ENCODE results near the gene FLYWCH2.
"Not testable (repeated sequence)": the region's sequence is repeated elsewhere in the genome, so short reads cannot be mapped to it uniquely, and the experiment has no call there.

The FLYWCH2 gene

DNA sequence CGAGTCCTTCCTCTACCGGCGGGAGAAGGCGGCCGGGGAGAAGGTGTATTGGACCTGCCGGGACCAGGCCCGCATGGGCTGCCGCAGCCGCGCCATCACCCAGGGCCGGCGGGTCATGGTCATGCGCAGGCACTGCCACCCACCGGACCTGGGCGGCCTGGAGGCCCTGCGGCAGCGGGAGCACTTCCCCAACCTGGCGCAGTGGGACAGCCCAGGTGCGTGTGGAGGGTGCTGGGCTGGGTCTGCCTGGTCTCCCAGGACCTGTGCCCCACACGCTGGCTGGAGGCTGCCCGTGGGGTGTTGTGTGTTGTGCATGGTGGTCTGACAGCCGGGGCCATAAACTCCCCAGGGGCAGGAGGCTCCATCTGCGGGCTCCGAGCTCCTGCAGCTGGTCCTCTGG lies 54.2 kb downstream of the FLYWCH2 start:
- no peak overlapping the region for H3K4me3 ChIP-seq (ENCODE audit: low read depth, low read length)

DNA sequence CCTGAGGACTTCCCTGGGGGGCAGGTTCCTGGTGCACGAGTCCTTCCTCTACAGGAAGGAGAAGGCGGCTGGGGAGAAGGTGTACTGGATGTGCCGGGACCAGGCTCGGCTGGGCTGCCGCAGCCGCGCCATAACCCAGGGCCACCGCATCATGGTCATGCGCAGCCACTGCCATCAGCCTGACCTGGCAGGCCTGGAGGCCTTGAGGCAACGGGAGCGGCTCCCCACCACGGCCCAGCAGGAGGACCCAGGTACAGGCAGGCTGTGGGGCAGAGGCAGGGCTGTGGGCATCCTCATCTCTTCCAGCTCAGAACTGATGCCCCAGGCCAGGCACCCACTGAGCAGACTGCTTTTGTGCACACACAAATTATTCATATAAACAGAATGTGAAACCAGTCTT lies 55.2 kb downstream of the FLYWCH2 start:
- H3K4me3 ChIP-seq (ENCODE audit: low read depth, low read length), result no peak overlapping the region

DNA sequence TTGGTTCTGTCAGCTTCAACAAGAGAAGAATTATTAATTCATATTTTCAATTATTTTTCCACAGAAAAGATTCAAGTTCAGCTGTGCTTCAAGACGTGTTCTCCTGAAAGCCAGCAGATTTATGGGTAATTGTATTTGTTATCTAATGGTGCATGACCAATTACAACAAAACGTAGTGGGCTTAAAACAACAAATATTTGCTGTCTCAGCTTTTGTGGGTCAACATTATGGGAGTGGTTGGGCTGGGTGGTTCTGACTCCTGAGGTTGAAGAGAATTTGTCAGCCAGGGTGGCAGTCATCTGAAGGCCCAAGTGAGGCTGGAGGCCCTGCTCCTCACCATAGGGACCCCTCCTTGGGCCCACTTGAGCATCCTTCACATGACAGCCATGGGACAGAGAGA lies 57.0 kb downstream of the FLYWCH2 start:
- H3K4me3 ChIP-seq (ENCODE audit: low read depth, low read length), result no peak overlapping the region

DNA sequence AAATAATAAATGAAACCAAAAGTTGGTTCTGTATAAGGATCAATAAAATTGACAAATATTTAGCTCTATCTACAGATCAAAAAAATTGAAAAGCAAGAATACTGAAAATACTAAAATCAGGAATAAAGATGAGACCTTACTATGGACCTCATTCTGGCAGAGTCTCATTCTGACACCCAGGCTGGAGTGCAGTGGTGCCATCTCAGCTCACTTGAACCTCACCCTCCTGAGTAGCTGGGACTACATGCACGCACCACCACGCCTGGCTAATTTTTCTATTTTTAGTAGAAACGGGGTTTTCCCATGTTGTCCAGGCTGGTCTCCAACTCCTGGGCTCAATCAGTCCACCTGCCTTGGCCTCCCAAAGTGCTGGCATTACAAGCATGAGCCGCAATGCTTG lies 59.0 kb downstream of the FLYWCH2 start:
- H3K4me3 ChIP-seq (ENCODE audit: low read depth, low read length), result no peak overlapping the region

DNA sequence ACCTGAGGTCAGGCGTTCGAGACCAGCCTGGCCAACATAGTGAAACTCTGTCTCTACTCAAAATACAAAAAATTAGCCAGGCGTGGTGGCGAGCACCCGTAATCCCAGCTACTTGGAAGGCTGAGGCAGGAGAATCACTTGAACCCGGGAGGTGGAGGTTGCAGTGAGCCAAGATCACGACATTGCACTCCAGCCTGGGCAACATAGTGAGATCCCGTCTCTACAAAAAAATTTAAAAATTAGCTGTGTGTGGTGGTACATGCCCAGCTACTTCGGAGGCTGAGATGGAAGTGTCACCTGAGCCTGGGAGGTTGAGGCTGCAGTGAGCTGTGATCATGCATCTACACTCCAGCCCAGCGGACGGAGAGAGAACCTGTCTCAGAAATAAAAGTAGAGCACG lies 60.7 kb downstream of the FLYWCH2 start:
- not testable (repeated sequence) for H3K4me3 ChIP-seq (ENCODE audit: low read depth, low read length)

- no peak overlapping the region for H3K4me3 ChIP-seq (ENCODE audit: low read depth, low read length)
Observed at GRCh38 chr16:2946649-2947048, 63.6 kb downstream of the FLYWCH2 start.
